Neuronal stem cell (in vitro differentiated cells): ENCODE results near the gene DTX2.
"Not testable (repeated sequence)": the region's sequence is repeated elsewhere in the genome, so short reads cannot be mapped to it uniquely, and the experiment has no call there.

ENCODE experiments used
- DNase-seq: peaks from one replicate; pipeline ENCODE4 v3.0.0-alpha.2; 2013; ENCODE audit warnings: low spot score
- H2AFZ ChIP-seq: one replicate; pipeline ENCODE4 v1.6.1; 2013; ENCODE audit warnings: mild to moderate bottlenecking, low read length, inconsistent platforms
- H2AK5ac ChIP-seq: 2 replicates; pipeline ENCODE4 v1.6.1; 2013; ENCODE audit warnings: low read depth, mild to moderate bottlenecking, inconsistent platforms, low read length, moderate library complexity, mixed read lengths
- H2BK120ac ChIP-seq: 2 replicates; pipeline ENCODE4 v1.6.1; 2013; ENCODE audit warnings: low read depth, mild to moderate bottlenecking, inconsistent platforms, low read length, moderate library complexity, mixed read lengths
- H2BK12ac ChIP-seq: one replicate; pipeline ENCODE4 v1.6.1; 2013; ENCODE audit warnings: low read length, inconsistent platforms
- H2BK15ac ChIP-seq: 2 replicates; pipeline ENCODE4 v1.6.1; 2013; ENCODE audit warnings: mild to moderate bottlenecking, low read length, inconsistent platforms, mixed read lengths
- H2BK5ac ChIP-seq: one replicate; pipeline ENCODE4 v1.6.1; 2013; ENCODE audit warnings: inconsistent platforms, mild to moderate bottlenecking, low read length, moderate library complexity
- H3K14ac ChIP-seq: one replicate; pipeline ENCODE4 v1.6.1; 2013; ENCODE audit warnings: low read length, inconsistent platforms
- H3K18ac ChIP-seq: 2 replicates; pipeline ENCODE4 v1.6.1; 2013; ENCODE audit warnings: low read length, inconsistent platforms
- H3K23ac ChIP-seq: 2 replicates; pipeline ENCODE4 v1.6.1; 2013; ENCODE audit warnings: low read depth, mild to moderate bottlenecking, mixed read lengths, low read length, inconsistent platforms; ENCODE audit not compliant: poor library complexity
- H3K27ac ChIP-seq: replicated peaks from 3 replicates; pipeline ENCODE4 v1.5.1; 2013; ENCODE audit warnings: low read length, inconsistent platforms
- H3K27me3 ChIP-seq, 3 experiments: 2 replicates each; pipeline ENCODE4 v1.6.1; 2013; ENCODE audit warnings: low read length in 3 of 3, mild to moderate bottlenecking in 2 of 3, inconsistent platforms in 1 of 3, low read depth in 1 of 3, mixed read lengths in 1 of 3, moderate library complexity in 1 of 3; ENCODE audit not compliant: control insufficient read depth in 3 of 3, insufficient read depth in 3 of 3
- H3K36me3 ChIP-seq, 2 donors: replicated peaks in 1 of 2; 2 replicates each; pipeline ENCODE4 v1.6.1; 2013; ENCODE audit warnings: low read length in 2 of 2; ENCODE audit not compliant: control insufficient read depth in 2 of 2, insufficient read depth in 2 of 2
- H3K4ac ChIP-seq: 2 replicates; pipeline ENCODE4 v1.6.1; 2013; ENCODE audit warnings: inconsistent platforms, mild to moderate bottlenecking, low read length, moderate library complexity
- H3K4me1 ChIP-seq, 2 donors: 1 replicate in 1 of 2; 2 replicates in 1 of 2; pipeline ENCODE4 v1.6.1; 2013; ENCODE audit warnings: low read length in 2 of 2, low read depth in 1 of 2; ENCODE audit not compliant: control insufficient read depth in 2 of 2, insufficient read depth in 1 of 2
- H3K4me2 ChIP-seq: one replicate; pipeline ENCODE4 v1.6.1; 2013; ENCODE audit warnings: mild to moderate bottlenecking, low read length, inconsistent platforms; ENCODE audit not compliant: insufficient read depth, poor library complexity, severe bottlenecking
- H3K4me3 ChIP-seq, 2 donors: 2 replicates each; pipeline ENCODE4 v1.5.1; 2013; ENCODE audit warnings: low read length in 2 of 2, mild to moderate bottlenecking in 2 of 2, inconsistent platforms in 1 of 2, moderate library complexity in 1 of 2
- H3K79me1 ChIP-seq: one replicate; pipeline ENCODE4 v1.6.1; 2013; ENCODE audit warnings: low read depth, mild to moderate bottlenecking, inconsistent platforms, low read length, moderate library complexity
- H3K9ac ChIP-seq: one replicate; pipeline ENCODE4 v1.6.1; 2013; ENCODE audit warnings: mild to moderate bottlenecking, low read depth, low read length, inconsistent platforms; ENCODE audit not compliant: poor library complexity
- H3K9me3 ChIP-seq, 2 donors: replicated peaks in 1 of 2; 2 replicates each; pipeline versions ENCODE3 to v1.6.1; 2013; ENCODE audit warnings: low read length in 2 of 2, mild to moderate bottlenecking in 2 of 2, inconsistent platforms in 1 of 2, low read depth in 1 of 2, mixed read lengths in 1 of 2, moderate library complexity in 1 of 2; ENCODE audit not compliant: control insufficient read depth in 2 of 2, insufficient read depth in 1 of 2
- H4K8ac ChIP-seq: one replicate; pipeline ENCODE4 v1.6.1; 2013; ENCODE audit warnings: low read depth, mild to moderate bottlenecking, inconsistent platforms, low read length, moderate library complexity
- H4K91ac ChIP-seq: one replicate; pipeline ENCODE4 v1.6.1; 2013; ENCODE audit warnings: low read length, low read depth, mild to moderate bottlenecking, inconsistent platforms; ENCODE audit not compliant: poor library complexity
- WGBS, 2 donors: extraction: QIAGEN DNeasy Blood & Tissue Kit; methylation state at CpG; one replicate each; pipeline ENCODE4 v1.1.7; 2013; ENCODE audit warnings: missing lambda C conversion rate in 2 of 2, mixed read lengths in 1 of 2; ENCODE audit not compliant: insufficient read length in 2 of 2, insufficient replicate concordance in 1 of 2; ENCODE audit errors: extremely low coverage in 2 of 2; 5-methylcytosine and 5-hydroxymethylcytosine counted together

The DTX2 gene

GRCh38 chr7:76423666-76424412 lies 37.7 kb upstream of the DTX2 start:
- no peak for DNase-seq
- H4K91ac ChIP-seq: no peak overlapping the region
- no peak overlapping the region for H2BK12ac ChIP-seq
- H2AFZ ChIP-seq: no peak overlapping the region
- H2BK120ac ChIP-seq: no peak overlapping the region
- H3K4me1 ChIP-seq: peaks cover 4 to 8% of the 10 kb centered on the region in 2 donors
- H3K9ac ChIP-seq: no peak overlapping the region
- H2BK15ac ChIP-seq: no peak overlapping the region
- no peak overlapping the region for H4K8ac ChIP-seq
- no peak overlapping the region for H3K18ac ChIP-seq
- no peak overlapping the region for H3K4ac ChIP-seq
- no CpG with 5 or more reads among the region's 15 CpGs for WGBS, 2 donors
- peaks cover 0 to 3% (median 0%) of the 10 kb centered on the region in 3 experiments for H3K27me3 ChIP-seq
- no peak overlapping the region for H3K4me2 ChIP-seq
- H2AK5ac ChIP-seq: no peak overlapping the region
- H3K9me3 ChIP-seq: no peaks in the 10 kb centered on the region
- no peak overlapping the region for H3K27ac ChIP-seq
- no peaks in the 10 kb centered on the region for H3K79me1 ChIP-seq
- H2BK5ac ChIP-seq: no peak overlapping the region
- H3K23ac ChIP-seq: no peak overlapping the region
- H3K14ac ChIP-seq: no peak overlapping the region
- H3K4me3 ChIP-seq: no peak overlapping the region
- H3K36me3 ChIP-seq: no peaks in the 10 kb centered on the region

DNA sequence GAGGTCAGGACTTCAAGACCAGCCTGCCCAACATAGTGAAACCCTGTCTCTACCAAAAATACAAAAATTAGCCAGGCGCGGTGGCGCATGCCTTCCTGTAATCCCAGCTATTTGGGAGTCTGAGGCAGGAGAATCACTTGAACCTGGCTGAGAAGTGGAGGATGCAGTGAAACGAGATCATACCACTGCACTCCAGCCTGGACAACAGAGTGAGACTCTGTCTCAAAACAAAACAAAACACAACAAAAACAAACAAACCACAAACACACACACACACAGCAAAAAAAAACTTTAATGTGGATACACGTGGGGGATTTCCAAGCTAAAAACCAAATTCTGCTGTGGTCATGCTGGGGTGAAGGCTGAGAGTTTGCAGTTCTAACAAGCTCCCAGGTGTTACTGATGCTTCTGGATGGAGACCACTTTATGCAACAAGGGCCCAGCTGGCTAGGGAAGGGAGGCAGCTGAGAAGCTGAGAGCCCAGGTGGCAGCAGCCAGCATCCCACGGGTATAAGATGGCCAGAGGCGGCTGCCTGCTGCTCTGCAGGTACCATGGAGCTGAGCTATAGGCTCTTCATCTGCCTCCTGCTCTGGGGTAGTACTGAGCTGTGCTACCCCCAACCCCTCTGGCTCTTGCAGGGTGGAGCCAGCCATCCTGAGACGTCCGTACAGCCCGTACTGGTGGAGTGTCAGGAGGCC lies 36.9 kb upstream of the DTX2 start, which contains the start of gene ZP3:
Gene ZP3 (plus strand): TSS at position 538 of the 699 bp plus-strand sequence. CDS start 15 bp downstream, at position 553.
- Histone ChIP-seq H2AFZ (no peak within 1 kb of the TSS), H3K4me3 (no peak within 1 kb of the TSS), H2BK15ac (peak within 1 kb of the TSS; percentile 38), H4K91ac (no peak within 1 kb of the TSS), H3K4ac (no peak within 1 kb of the TSS), H3K14ac (no peak within 1 kb of the TSS), H3K27me3 (peaks cover 0 to 3% (median 0%) of the 10 kb centered on the region in 3 experiments), H3K9ac (no peak within 1 kb of the TSS), H2BK12ac (peak within 1 kb of the TSS; percentile 10), H2AK5ac (peak within 1 kb of the TSS; percentile 83), H4K8ac (no peak within 1 kb of the TSS), H3K18ac (peak within 1 kb of the TSS; percentile 48), H3K27ac (no peak within 1 kb of the TSS), H3K4me2 (no peak within 1 kb of the TSS), H2BK5ac (no peak within 1 kb of the TSS), H3K9me3 (no peaks in the 10 kb centered on the region), H2BK120ac (no peak within 1 kb of the TSS), H3K79me1 (no peaks in the 10 kb centered on the region), H3K23ac (peak within 1 kb of the TSS; percentile 96), H3K4me1 (peaks cover 4 to 8% of the 10 kb centered on the region in 2 donors), H3K36me3 (no peaks in the 10 kb centered on the region)
- no peak for DNase-seq
- WGBS, 2 donors: no CpG with 5 or more reads among the region's 10 CpGs

DNA sequence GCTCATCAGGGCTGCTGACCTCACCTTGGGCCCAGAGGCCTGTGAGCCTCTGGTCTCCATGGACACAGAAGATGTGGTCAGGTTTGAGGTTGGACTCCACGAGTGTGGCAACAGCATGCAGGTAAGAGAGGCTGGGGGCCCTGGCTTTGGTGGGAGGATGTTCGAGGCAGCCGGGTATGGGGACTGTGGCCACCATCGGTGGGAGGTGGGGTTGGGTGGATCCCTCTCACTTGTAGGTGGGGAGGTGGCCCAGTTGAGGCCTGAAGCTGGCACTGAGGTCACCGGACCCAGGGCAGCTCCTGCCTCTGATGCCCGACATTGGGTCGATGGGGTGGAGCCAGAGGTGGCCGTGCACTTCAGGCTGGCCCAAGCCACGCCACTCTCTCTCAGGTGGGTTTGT lies 36.4 kb upstream of the DTX2 start:
- Histone ChIP-seq H3K4me2 (no peak overlapping the region), H3K27ac (no peak overlapping the region), H2AFZ (no peak overlapping the region), H3K36me3 (no peaks in the 10 kb centered on the region), H3K4me3 (no peak overlapping the region), H4K91ac (no peak overlapping the region), H3K79me1 (no peaks in the 10 kb centered on the region), H4K8ac (no peak overlapping the region), H2AK5ac (peak overlapping the region; percentile 83), H3K18ac (peak overlapping the region; percentile 48), H3K9me3 (no peaks in the 10 kb centered on the region), H3K14ac (no peak overlapping the region), H2BK5ac (no peak overlapping the region), H3K4ac (no peak overlapping the region), H2BK12ac (peak overlapping the region; percentile 10), H3K4me1 (peaks cover 4 to 8% of the 10 kb centered on the region in 2 donors), H2BK15ac (peak overlapping the region; percentile 38), H3K23ac (peak overlapping the region; percentile 96), H3K27me3 (peaks cover 0 to 3% (median 0%) of the 10 kb centered on the region in 3 experiments), H2BK120ac (no peak overlapping the region), H3K9ac (no peak overlapping the region)
- no peak for DNase-seq
- WGBS, 2 donors: no CpG with 5 or more reads among the region's 9 CpGs

DNA sequence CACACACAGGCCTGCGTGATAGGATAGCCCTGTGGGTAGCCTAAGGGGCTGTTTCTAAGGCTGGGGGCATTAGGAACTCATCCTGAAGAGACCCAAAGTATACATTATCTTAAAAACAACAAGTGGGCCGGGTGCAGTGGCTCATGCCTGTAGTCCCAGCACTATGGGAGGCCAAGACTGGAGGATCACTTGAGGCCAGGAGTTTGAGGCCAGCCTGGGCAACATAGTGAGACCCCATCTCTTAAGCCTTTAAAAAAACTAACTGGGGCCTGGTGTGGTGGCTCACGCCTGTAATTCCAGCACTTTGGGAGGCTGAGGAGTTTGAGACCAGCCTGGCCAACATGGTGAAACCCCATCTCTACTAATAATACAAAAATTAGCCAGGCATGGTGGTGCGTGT lies 36.0 kb upstream of the DTX2 start:
- H2BK120ac ChIP-seq, DNase-seq, H3K27ac ChIP-seq, H2BK5ac ChIP-seq, H3K4me2 ChIP-seq, H3K36me3 ChIP-seq, H3K27me3 ChIP-seq, H3K4ac ChIP-seq, H3K4me3 ChIP-seq, H3K4me1 ChIP-seq, H2AFZ ChIP-seq, H3K9me3 ChIP-seq, H4K8ac ChIP-seq, H3K9ac ChIP-seq, H3K79me1 ChIP-seq, H4K91ac ChIP-seq, H3K14ac ChIP-seq: not testable (repeated sequence)
- WGBS, 2 donors: no CpG with 5 or more reads among the region's 4 CpGs
- H2AK5ac ChIP-seq: peak overlapping the region; percentile 83
- peak overlapping the region; percentile 10 for H2BK12ac ChIP-seq
- peak overlapping the region; percentile 38 for H2BK15ac ChIP-seq
- peak overlapping the region; percentile 96 for H3K23ac ChIP-seq
- H3K18ac ChIP-seq: peak overlapping the region; percentile 48
